HG02623 (cell line): ENCODE data around the gene SRGAP2B.
"Not testable (repeated sequence)": the region's sequence is repeated elsewhere in the genome, so short reads cannot be mapped to it uniquely, and the experiment has no call there.

Experiments used
- ATAC-seq: cut with Tn5 transposase; IDR thresholded peaks from one replicate; pipeline ENCODE4 v1.9.1; 2021; ENCODE audit warnings: moderate library complexity; ENCODE audit not compliant: unreplicated experiment

Gene SRGAP2B

DNA sequence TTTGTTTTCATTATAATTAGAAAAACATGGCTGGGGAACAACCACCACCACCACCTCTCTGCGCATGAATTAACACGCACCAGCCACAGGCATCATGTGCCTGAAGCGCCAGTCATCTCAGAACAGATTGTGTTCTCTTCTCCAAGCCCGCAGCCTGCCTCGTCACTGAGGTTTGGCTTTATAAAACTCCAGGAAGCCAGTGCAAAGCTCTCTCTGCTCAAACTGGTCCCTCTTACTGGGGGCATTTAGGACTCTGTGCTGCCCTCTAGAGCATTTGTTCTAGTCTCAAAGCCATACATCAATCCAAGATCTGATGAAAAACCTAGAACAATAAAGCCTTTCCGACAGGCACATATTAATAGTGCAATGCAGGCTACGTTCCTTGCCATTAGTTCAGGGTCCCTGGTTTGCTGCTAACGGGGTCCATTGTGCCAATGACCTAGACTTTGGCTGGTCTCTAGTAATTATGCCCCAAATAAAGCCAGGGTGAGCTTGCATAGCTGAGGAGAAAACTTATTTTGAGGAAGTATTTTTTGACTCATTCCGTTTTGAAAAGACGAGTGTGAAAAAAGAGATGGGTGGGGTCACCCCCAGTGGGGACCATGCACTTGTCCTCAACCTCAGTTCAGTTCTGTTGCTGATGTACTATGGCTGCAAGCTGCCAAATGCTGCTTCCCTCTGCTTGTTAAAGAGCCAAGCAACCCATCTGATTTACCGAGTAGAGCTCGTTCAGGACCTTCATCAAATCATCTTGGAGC, 181.0 kb downstream of the SRGAP2B start:
- ATAC-seq: not testable (repeated sequence)

DNA sequence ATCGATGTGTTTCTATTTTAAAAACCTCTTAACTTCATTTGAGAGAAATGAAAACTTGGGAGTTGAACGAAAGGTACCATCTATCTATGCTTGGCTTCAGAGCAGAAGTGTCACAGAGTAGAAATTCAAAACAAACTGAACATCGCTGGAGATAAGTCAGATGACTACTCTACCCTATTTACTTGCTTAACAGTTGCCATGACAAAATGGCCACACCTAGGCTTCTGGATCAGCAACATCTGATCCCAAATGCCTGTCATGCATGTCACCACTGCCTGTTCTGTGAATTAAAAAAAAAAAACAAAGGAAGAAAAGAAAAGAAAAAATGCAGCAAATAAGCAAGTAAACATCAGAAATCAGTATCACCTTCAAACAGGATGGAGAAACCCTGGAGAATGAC, 181.7 kb downstream of the SRGAP2B start:
- not testable (repeated sequence) for ATAC-seq

DNA sequence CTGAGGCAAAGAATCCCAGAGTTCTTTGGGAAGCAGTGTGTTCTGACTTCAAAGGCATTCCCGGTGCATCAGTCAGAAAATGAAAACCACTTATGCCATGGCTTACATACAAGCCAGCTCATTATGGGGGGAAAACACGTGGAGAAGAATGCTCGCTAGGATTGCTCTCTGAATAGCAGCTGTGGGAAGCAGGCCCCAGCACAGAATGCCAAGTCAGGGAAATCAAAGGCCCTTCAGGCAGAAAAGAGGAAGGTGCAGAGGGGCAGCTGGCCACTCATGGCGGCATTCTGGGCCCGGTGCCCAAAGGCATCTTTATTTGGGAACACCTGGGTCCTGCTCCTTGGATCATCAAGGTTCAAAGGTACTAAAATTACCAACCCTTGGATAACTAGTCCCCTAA, 184.4 kb downstream of the SRGAP2B start:
- not testable (repeated sequence) for ATAC-seq

DNA sequence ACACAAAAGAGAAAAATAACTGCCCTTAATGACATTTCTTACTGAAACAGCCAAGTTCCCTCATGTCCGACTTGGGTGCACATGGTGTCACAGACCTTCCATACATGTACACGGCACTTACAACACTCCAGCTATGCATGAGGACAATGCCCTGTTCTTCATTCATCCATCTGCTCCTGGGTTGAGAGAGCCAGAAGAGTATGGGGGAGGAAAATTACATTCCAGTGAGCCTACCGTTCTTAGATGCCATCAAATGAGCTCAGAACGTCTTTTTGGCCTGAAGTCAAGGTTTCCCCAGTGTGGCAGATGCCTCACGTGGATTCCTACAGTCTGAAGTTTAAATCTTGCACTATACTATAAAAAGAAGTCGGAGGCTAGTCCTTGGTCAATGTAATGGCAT, 194.3 kb downstream of the SRGAP2B start:
- ATAC-seq: not testable (repeated sequence)

GRCh38 chr1:144894454-144895201, 200.5 kb downstream of the SRGAP2B start:
- not testable (repeated sequence) for ATAC-seq

DNA sequence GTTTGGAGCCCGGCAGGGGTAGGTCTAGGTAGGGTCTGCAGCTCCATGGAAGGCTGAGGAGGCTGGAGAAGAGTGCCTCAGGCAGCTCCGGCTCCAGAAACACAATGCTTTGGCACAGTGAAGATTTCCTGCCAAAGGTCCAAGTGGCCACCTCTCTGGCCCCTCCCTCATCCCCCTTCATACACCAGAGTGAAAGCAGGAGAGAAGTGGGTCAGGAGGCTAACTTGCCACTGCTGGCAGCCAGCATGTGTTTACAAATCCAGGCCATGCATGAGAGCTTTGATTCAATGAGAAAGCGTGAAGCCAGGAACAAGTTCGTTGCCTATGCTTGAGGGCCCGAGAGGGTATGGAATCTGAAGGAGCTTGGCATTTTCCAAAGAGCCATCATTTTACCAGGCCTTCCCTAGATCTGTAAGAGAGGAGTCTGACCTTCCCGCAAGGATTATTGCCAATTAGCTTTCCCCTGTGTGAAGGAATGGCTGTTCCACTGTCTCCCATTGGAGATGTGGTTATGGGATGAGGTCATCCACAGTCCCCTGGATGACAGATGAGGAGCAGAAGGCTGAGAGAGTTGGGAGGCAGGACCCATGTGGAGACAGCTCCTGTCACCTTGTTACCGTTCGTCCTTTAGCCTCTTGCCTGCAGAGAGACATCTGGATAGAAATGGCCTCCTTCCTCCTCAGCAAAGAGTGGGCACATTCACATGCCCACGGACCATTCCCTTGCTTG, 201.3 kb downstream of the SRGAP2B start:
- ATAC-seq: not testable (repeated sequence)

DNA sequence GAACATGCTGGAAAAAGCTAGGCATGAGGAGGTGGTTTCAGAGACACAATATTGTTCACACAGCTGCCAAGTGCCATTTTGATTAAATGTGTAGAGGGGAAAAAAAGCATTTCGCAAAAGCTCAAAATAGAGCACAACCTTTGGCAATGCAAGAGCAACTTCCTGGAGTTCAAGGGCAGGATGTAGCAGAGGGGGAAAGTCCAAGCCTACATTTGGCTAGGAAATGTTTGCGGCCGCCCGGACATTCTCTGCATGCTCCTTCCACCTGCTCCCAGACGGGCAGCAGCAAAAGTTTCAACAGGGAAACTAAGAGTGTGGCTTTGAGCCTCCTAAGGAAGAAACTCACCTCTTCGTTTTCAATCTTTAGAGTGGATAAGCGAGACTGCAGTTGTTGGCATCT, 202.1 kb downstream of the SRGAP2B start:
- ATAC-seq: not testable (repeated sequence)

- ATAC-seq: not testable (repeated sequence)
These were observed 205.5 kb downstream of the SRGAP2B start for GRCh38 chr1:144889450-144890115.

GRCh38 chr1:144883022-144883421, 212.1 kb downstream of the SRGAP2B start:
- ATAC-seq: not testable (repeated sequence)

DNA sequence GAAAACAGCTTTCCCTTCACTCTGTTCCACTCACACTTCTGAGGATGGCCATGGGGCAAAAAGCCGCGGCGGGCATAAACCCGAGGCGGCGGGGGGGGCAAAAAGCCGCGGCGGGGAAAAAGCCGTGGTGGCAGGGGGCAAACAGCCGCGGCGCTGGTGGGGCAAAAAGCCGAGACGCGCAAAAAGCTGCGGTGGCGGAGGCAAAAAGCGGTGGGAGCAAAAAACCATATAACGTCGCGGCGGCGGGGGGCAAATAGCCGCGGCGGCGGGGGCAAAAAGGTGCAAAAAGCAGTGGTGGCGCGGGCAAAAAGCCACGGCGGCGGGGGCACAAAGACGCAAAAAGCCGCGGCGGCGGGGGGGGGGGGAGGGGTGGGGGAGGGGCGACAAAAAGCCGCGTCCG, 212.8 kb downstream of the SRGAP2B start:
- not testable (repeated sequence) for ATAC-seq

- ATAC-seq: not testable (repeated sequence)
These were observed 236.5 kb downstream of the SRGAP2B start for GRCh38 chr1:144858607-144859006.
